ENCODE measurements around the gene GGTA1. TPM values are rescaled to one million over a fixed set of nuclear protein-coding genes. Genes with fewer than 3 reads are reported as not detected.

The GGTA1 gene
- polyA plus RNA-seq, 1 donor from 2014 or later: not detected

- Histone ChIP-seq H4K20me1 (ENCODE audit: insufficient read depth) (no peaks in the 10 kb centered on the region), H3K9me2 (ENCODE audit: insufficient read depth, low read length) (no peaks in the 10 kb centered on the region), H3F3A (ENCODE audit: insufficient read depth, low read length, poor library complexity, severe bottlenecking) (no peaks in the 10 kb centered on the region), H3K9me3 (ENCODE audit: low read length) (no peaks in the 10 kb centered on the region), H3K27ac (ENCODE audit: low read length) (no peak overlapping the region), H3K4me2 (ENCODE audit: low read length) (no peak overlapping the region), H3K36me3 (ENCODE audit: insufficient read depth, low read length) (no peaks in the 10 kb centered on the region), H3K9ac (ENCODE audit: low read length) (no peak overlapping the region), H3K27me3 (ENCODE audit: insufficient read depth, low read depth, low read length) (no peaks in the 10 kb centered on the region), H3K4me3 (ENCODE audit: low read length) (no peak overlapping the region), H3K79me2 (replicated peaks; ENCODE audit: insufficient read depth, low read length) (no peaks in the 10 kb centered on the region), H2AFZ (ENCODE audit: low read depth, low read length) (no peak overlapping the region)
- TF ChIP-seq TAF1 (IDR thresholded peaks at IDR 0.05; ENCODE audit: low read depth) (no peak), SMC3 (conservative IDR thresholded peaks at IDR 0.05; ENCODE audit: poor library complexity) (no peak), REST (IDR thresholded peaks at IDR 0.05; ENCODE audit: borderline replicate concordance) (no peak), POLR2AphosphoS5 (IDR thresholded peaks at IDR 0.05) (no peak), EP300 (conservative IDR thresholded peaks at IDR 0.05; ENCODE audit: poor library complexity, severe bottlenecking) (no peak), CTCF (IDR thresholded peaks at IDR 0.05; ENCODE audit: poor library complexity, severe bottlenecking) (no peak), RAD21 (conservative IDR thresholded peaks at IDR 0.05) (no peak), MXI1 (conservative IDR thresholded peaks at IDR 0.05; ENCODE audit: poor library complexity, severe bottlenecking) (no peak), EZH2 (IDR thresholded peaks at IDR 0.05; ENCODE audit: borderline replicate concordance, insufficient read depth, low read length, poor library complexity, severe bottlenecking) (no peak)
These were observed 46.3 kb downstream of the GGTA1 start for GRCh38 chr9:121453232-121453892.

GRCh38 chr9:121452085-121452484 lies 47.6 kb downstream of the GGTA1 start:
- Histone ChIP-seq H3K27ac (ENCODE audit: low read length) (no peak overlapping the region), H3K79me2 (replicated peaks; ENCODE audit: insufficient read depth, low read length) (no peaks in the 10 kb centered on the region), H3F3A (ENCODE audit: insufficient read depth, low read length, poor library complexity, severe bottlenecking) (no peaks in the 10 kb centered on the region), H3K4me3 (ENCODE audit: low read length) (no peak overlapping the region), H2AFZ (ENCODE audit: low read depth, low read length) (no peak overlapping the region), H3K4me2 (ENCODE audit: low read length) (no peak overlapping the region), H4K20me1 (ENCODE audit: insufficient read depth) (no peaks in the 10 kb centered on the region), H3K9ac (ENCODE audit: low read length) (no peak overlapping the region), H3K27me3 (ENCODE audit: insufficient read depth, low read depth, low read length) (no peaks in the 10 kb centered on the region), H3K9me3 (ENCODE audit: low read length) (no peaks in the 10 kb centered on the region), H3K9me2 (ENCODE audit: insufficient read depth, low read length) (no peaks in the 10 kb centered on the region), H3K36me3 (ENCODE audit: insufficient read depth, low read length) (no peaks in the 10 kb centered on the region)
- TF ChIP-seq POLR2AphosphoS5 (IDR thresholded peaks at IDR 0.05) (no peak), EZH2 (IDR thresholded peaks at IDR 0.05; ENCODE audit: borderline replicate concordance, insufficient read depth, low read length, poor library complexity, severe bottlenecking) (no peak), MXI1 (conservative IDR thresholded peaks at IDR 0.05; ENCODE audit: poor library complexity, severe bottlenecking) (no peak), SMC3 (conservative IDR thresholded peaks at IDR 0.05; ENCODE audit: poor library complexity) (no peak), CTCF (IDR thresholded peaks at IDR 0.05; ENCODE audit: poor library complexity, severe bottlenecking) (no peak), REST (IDR thresholded peaks at IDR 0.05; ENCODE audit: borderline replicate concordance) (no peak), EP300 (conservative IDR thresholded peaks at IDR 0.05; ENCODE audit: poor library complexity, severe bottlenecking) (no peak), RAD21 (conservative IDR thresholded peaks at IDR 0.05) (no peak), TAF1 (IDR thresholded peaks at IDR 0.05; ENCODE audit: low read depth) (no peak)

Data from neural cell (in vitro differentiated cells).